Small intestine (tissue), 7 donors: Measurements from ENCODE around the gene PTRH1. TPM values are rescaled to one million over a fixed set of nuclear protein-coding genes. Genes with fewer than 3 reads are reported as not detected.

ENCODE experiments used
- DNase-seq, 2 donors: peaks; one replicate each; pipeline versions ENCODE4 v3.0.0 to v3.0.0-alpha.2; 2013
- FAIRE-seq: peaks from 2 replicates; lab custom pipeline; 2012; peaks lifted over from hg19 to GRCh38; lab: Jason Lieb, UNC
- H3K27ac ChIP-seq, 3 donors: one replicate each; pipeline ENCODE4 v1.5.1; 2013; ENCODE audit warnings: low read length in 2 of 3, mild to moderate bottlenecking in 2 of 3, control low read depth in 1 of 3, inconsistent platforms in 1 of 3, low read depth in 1 of 3, moderate library complexity in 1 of 3
- H3K27me3 ChIP-seq, 3 donors: one replicate each; pipeline ENCODE4 v1.6.1; 2013; ENCODE audit warnings: low read length in 3 of 3, inconsistent platforms in 1 of 3; ENCODE audit not compliant: control insufficient read depth in 3 of 3, insufficient read depth in 3 of 3
- H3K36me3 ChIP-seq, 3 donors: one replicate each; pipeline ENCODE4 v1.6.1; 2013; ENCODE audit warnings: low read length in 3 of 3, inconsistent platforms in 1 of 3, low read depth in 1 of 3, mild to moderate bottlenecking in 1 of 3, moderate library complexity in 1 of 3; ENCODE audit not compliant: control insufficient read depth in 3 of 3, insufficient read depth in 2 of 3
- H3K4me1 ChIP-seq, 3 donors: one replicate each; pipeline ENCODE4 v1.6.1; 2013; ENCODE audit warnings: low read length in 2 of 3, inconsistent platforms in 1 of 3, low read depth in 1 of 3, mild to moderate bottlenecking in 1 of 3, moderate library complexity in 1 of 3; ENCODE audit not compliant: control insufficient read depth in 3 of 3, insufficient read depth in 2 of 3
- H3K4me3 ChIP-seq, 3 donors: one replicate each; pipeline ENCODE4 v1.5.1; 2013; ENCODE audit warnings: low read length in 3 of 3, control low read depth in 1 of 3, inconsistent platforms in 1 of 3, low read depth in 1 of 3, mild to moderate bottlenecking in 1 of 3, moderate library complexity in 1 of 3
- H3K9me3 ChIP-seq, 2 donors: one replicate each; pipeline ENCODE4 v1.6.1; 2013; ENCODE audit warnings: low read depth in 1 of 2, low read length in 1 of 2; ENCODE audit not compliant: control insufficient read depth in 2 of 2, insufficient read depth in 1 of 2
- WGBS, 3 donors: extraction: QIAGEN DNeasy Blood & Tissue Kit; methylation state at CpG; one replicate each; pipeline ENCODE4 v1.1.7; 2013; 5-methylcytosine and 5-hydroxymethylcytosine counted together
- polyA plus RNA-seq, 4 donors: library from polyadenylated mRNA; stranded (reverse) in 3 of 4; unstranded in 1 of 4; fragments of 200-250 nt in 3 of 4; fragments of 120-200 nt in 1 of 4; gene quantifications; one replicate each; pipeline versions ENCODE4 v1.2.1 to v1.2.3, GENCODE V29; 2013
- donor health status: healthy with polysubstance abuse.
- donor health status: control.
- donor health status: control.
- donor health status: Bipolar disorder and iron deficiency.
- donor health status: healthy.

PTRH1 gene
- polyA plus RNA-seq, 4 donors: 3.4 to 16.8 (median 10.9) TPM

- DNase-seq (no peak), FAIRE-seq (no peak)
- Histone ChIP-seq H3K4me1 (peaks cover 0 to 3% (median 0%) of the 10 kb centered on the region in 3 donors), H3K27ac (no peak overlapping the region), H3K9me3 (no peaks in the 10 kb centered on the region), H3K36me3 (no peaks in the 10 kb centered on the region), H3K27me3 (no peaks in the 10 kb centered on the region), H3K4me3 (no peak overlapping the region)
- WGBS, 3 donors: 54 to 76% (median 63%) methylated on average over 5 of the region's 5 CpGs
Measured at GRCh38 chr9:127700594-127701255, 14.7 kb downstream of the PTRH1 start.

GRCh38 chr9:127700140-127700539, 15.3 kb downstream of the PTRH1 start:
- DNase-seq: no peak
- peaks cover 0 to 3% (median 0%) of the 10 kb centered on the region in 3 donors for H3K4me1 ChIP-seq
- 95 to 100% (median 95%) methylated on average over 2 of the region's 2 CpGs for WGBS, 3 donors
- H3K36me3 ChIP-seq: no peaks in the 10 kb centered on the region
- FAIRE-seq: no peak
- no peak overlapping the region for H3K4me3 ChIP-seq
- no peaks in the 10 kb centered on the region for H3K27me3 ChIP-seq
- no peak overlapping the region for H3K27ac ChIP-seq
- H3K9me3 ChIP-seq: no peaks in the 10 kb centered on the region

- DNase-seq: peak; percentile 92 to 96
- FAIRE-seq: no peak
- no peaks in the 10 kb centered on the region for H3K36me3 ChIP-seq
- H3K4me3 ChIP-seq: peak overlapping the region in 2 of 3 donors; percentile 13 to 42
- peak overlapping the region; percentile 28 to 85 (median 62) for H3K27ac ChIP-seq
- H3K4me1 ChIP-seq: peaks cover 0 to 3% (median 0%) of the 10 kb centered on the region in 3 donors
- 12 to 21% (median 14%) methylated on average over 41 of the region's 41 CpGs for WGBS, 3 donors
- no peaks in the 10 kb centered on the region for H3K27me3 ChIP-seq
- H3K9me3 ChIP-seq: no peaks in the 10 kb centered on the region
Measured at GRCh38 chr9:127698985-127699670, 16.3 kb downstream of the PTRH1 start.

GRCh38 chr9:127698386-127698785, 17.1 kb downstream of the PTRH1 start:
- H3K4me1 ChIP-seq: peaks cover 0 to 3% (median 0%) of the 10 kb centered on the region in 3 donors

GRCh38 chr9:127697575-127697974, 17.9 kb downstream of the PTRH1 start:
- no peak overlapping the region for H3K4me3 ChIP-seq
- FAIRE-seq (no peak), DNase-seq (no peak)
- H3K9me3 ChIP-seq: no peaks in the 10 kb centered on the region
- H3K36me3 ChIP-seq: peaks cover 0 to 3% (median 0%) of the 10 kb centered on the region in 3 donors
- WGBS, 3 donors: 76 to 79% (median 77%) methylated on average over 5 of the region's 5 CpGs
- H3K4me1 ChIP-seq: peaks cover 0 to 3% (median 0%) of the 10 kb centered on the region in 3 donors
- H3K27me3 ChIP-seq: no peaks in the 10 kb centered on the region
- H3K27ac ChIP-seq: no peak overlapping the region

More at GRCh38 chr9:127698386-127698785, 17.1 kb downstream of the PTRH1 start:
- H3K36me3 ChIP-seq: no peaks in the 10 kb centered on the region
- no peak overlapping the region for H3K27ac ChIP-seq
- FAIRE-seq (no peak), DNase-seq (no peak)
- WGBS, 3 donors: 86 to 90% (median 87%) methylated on average over 5 of the region's 5 CpGs
- no peaks in the 10 kb centered on the region for H3K27me3 ChIP-seq
- no peaks in the 10 kb centered on the region for H3K9me3 ChIP-seq
- H3K4me3 ChIP-seq: no peak overlapping the region

- H3K36me3 ChIP-seq: peaks cover 0 to 19% (median 0%) of the 10 kb centered on the region in 3 donors
- H3K27ac ChIP-seq: no peak overlapping the region
- DNase-seq (no peak), FAIRE-seq (no peak)
- peaks cover 0 to 3% (median 0%) of the 10 kb centered on the region in 3 donors for H3K4me1 ChIP-seq
- H3K27me3 ChIP-seq: no peaks in the 10 kb centered on the region
- 30 to 61% (median 48%) methylated on average over 9 of the region's 9 CpGs for WGBS, 3 donors
- no peaks in the 10 kb centered on the region for H3K9me3 ChIP-seq
- H3K4me3 ChIP-seq: no peak overlapping the region
Measured at GRCh38 chr9:127694890-127695720, 20.4 kb downstream of the PTRH1 start.

GRCh38 chr9:127693697-127694096, 21.8 kb downstream of the PTRH1 start:
- no peak for FAIRE-seq
- H3K4me3 ChIP-seq: no peak overlapping the region
- H3K36me3 ChIP-seq: peaks cover 0 to 26% (median 0%) of the 10 kb centered on the region in 3 donors

GRCh38 chr9:127693143-127693542, 22.3 kb downstream of the PTRH1 start:
- no peak overlapping the region for H3K4me3 ChIP-seq
- H3K27me3 ChIP-seq: no peaks in the 10 kb centered on the region
- no peaks in the 10 kb centered on the region for H3K9me3 ChIP-seq
- WGBS, 3 donors: 75 to 90% (median 86%) methylated on average over 10 of the region's 10 CpGs
- DNase-seq (no peak), FAIRE-seq (no peak)
- no peak overlapping the region for H3K27ac ChIP-seq
- H3K4me1 ChIP-seq: no peaks in the 10 kb centered on the region
- peaks cover 0 to 27% (median 0%) of the 10 kb centered on the region in 3 donors for H3K36me3 ChIP-seq

More at GRCh38 chr9:127693697-127694096, 21.8 kb downstream of the PTRH1 start:
- H3K27ac ChIP-seq: no peak overlapping the region
- H3K9me3 ChIP-seq: no peaks in the 10 kb centered on the region
- 88 to 94% (median 91%) methylated on average over 4 of the region's 4 CpGs for WGBS, 3 donors
- H3K4me1 ChIP-seq: no peaks in the 10 kb centered on the region
- DNase-seq: no peak
- H3K27me3 ChIP-seq: no peaks in the 10 kb centered on the region
